ENCODE data around the gene EMC9.

DNA sequence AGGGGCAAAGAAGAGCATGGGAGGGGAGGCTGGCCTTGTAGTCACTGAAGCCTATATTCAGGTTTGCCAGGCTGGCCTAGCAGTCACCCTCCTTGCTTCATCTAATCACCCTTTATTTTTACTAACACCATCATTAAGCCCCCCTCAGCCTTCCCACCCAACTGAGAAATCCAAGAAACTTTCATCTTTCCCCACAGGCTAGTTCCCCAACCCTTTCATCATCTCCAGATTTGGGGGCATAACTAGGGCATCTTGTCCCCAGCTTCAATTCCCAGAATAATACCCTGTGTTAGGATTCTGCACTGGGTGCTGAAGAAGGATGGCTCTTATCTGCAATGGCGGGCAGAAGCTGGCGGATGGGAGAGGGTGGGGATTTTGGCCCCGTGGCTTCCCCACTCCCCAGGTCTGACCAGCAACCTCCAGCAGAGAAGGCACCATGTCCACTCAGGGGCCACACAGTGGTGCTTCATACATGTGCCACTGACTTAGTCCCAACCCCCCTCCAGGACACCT, 40.4 kb downstream of the EMC9 start:
- TF ChIP-seq, protein P1, sequence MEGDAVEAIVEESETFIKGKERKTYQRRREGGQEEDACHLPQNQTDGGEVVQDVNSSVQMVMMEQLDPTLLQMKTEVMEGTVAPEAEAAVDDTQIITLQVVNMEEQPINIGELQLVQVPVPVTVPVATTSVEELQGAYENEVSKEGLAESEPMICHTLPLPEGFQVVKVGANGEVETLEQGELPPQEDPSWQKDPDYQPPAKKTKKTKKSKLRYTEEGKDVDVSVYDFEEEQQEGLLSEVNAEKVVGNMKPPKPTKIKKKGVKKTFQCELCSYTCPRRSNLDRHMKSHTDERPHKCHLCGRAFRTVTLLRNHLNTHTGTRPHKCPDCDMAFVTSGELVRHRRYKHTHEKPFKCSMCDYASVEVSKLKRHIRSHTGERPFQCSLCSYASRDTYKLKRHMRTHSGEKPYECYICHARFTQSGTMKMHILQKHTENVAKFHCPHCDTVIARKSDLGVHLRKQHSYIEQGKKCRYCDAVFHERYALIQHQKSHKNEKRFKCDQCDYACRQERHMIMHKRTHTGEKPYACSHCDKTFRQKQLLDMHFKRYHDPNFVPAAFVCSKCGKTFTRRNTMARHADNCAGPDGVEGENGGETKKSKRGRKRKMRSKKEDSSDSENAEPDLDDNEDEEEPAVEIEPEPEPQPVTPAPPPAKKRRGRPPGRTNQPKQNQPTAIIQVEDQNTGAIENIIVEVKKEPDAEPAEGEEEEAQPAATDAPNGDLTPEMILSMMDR (IDR thresholded peaks at IDR 0.05; ENCODE audit: insufficient read depth, low read depth, low read length): no peak
- TF ChIP-seq EZH2 (IDR thresholded peaks at IDR 0.05; ENCODE audit: insufficient read depth, low read length): no peak
